H1 (cell line): ENCODE data around the gene CAMSAP1. TPM values are rescaled to one million over a fixed set of nuclear protein-coding genes. Genes with fewer than 3 reads are reported as not detected.

Source experiments
- CTCF ChIA-PET: fragments of 300-600 bp; sonication (Branson Sonifier 250); formaldehyde crosslinking; loops from one replicate; lab custom pipeline; 2021; ENCODE audit not compliant: partially characterized antibody; lab: Charles Lee
- POLR2A ChIA-PET: fragments of 300-600 bp; sonication (Branson Sonifier 250); formaldehyde crosslinking; loops from one replicate; lab custom pipeline; 2021; ENCODE audit warnings: inconsistent platforms; ENCODE audit not compliant: partially characterized antibody; lab: Charles Lee
- DNase-seq, 2 experiments: peaks; one replicate each; pipeline versions ENCODE4 v3.0.0 to v3.0.0-alpha.2; 2010 to 2022; ENCODE audit warnings: low spot score in 2 of 2, low read depth in 1 of 2, mixed read lengths in 1 of 2
- FAIRE-seq: peaks from 2 replicates; lab custom pipeline; 2011; peaks lifted over from hg19 to GRCh38; lab: Jason Lieb, UNC
- H2AFZ ChIP-seq: 2 replicates; pipeline ENCODE4 v1.8.1; 2012; ENCODE audit warnings: low read length, inconsistent platforms
- H2AK5ac ChIP-seq: 2 replicates; pipeline ENCODE4 v1.6.1; 2013; ENCODE audit warnings: low read depth, low read length
- H2BK120ac ChIP-seq: replicated peaks from 2 replicates; pipeline ENCODE3; 2013; ENCODE audit warnings: low read depth, low read length, inconsistent platforms
- H2BK12ac ChIP-seq: 2 replicates; pipeline ENCODE4 v1.6.1; 2013; ENCODE audit warnings: low read depth, low read length
- H2BK15ac ChIP-seq: 2 replicates; pipeline ENCODE4 v1.6.1; 2013; ENCODE audit warnings: low read length
- H2BK20ac ChIP-seq: 2 replicates; pipeline ENCODE4 v1.6.1; 2013; ENCODE audit warnings: low read length
- H2BK5ac ChIP-seq: 2 replicates; pipeline ENCODE4 v1.6.1; 2013; ENCODE audit warnings: low read depth, low read length
- H3K14ac ChIP-seq: 2 replicates; pipeline ENCODE4 v1.6.1; 2013; ENCODE audit warnings: inconsistent platforms; ENCODE audit not compliant: insufficient read length
- H3K18ac ChIP-seq: 2 replicates; pipeline ENCODE4 v1.6.1; 2013; ENCODE audit warnings: low read length; ENCODE audit errors: extremely low read depth
- H3K23ac ChIP-seq: 2 replicates; pipeline ENCODE4 v1.6.1; 2013; ENCODE audit warnings: inconsistent platforms; ENCODE audit not compliant: insufficient read length
- H3K23me2 ChIP-seq: 2 replicates; pipeline ENCODE4 v1.6.1; 2013; ENCODE audit warnings: low read depth, low read length
- H3K27ac ChIP-seq: 2 replicates; pipeline ENCODE4 v1.6.1; 2011; ENCODE audit warnings: low read depth, low read length, inconsistent platforms
- H3K27me3 ChIP-seq, 4 experiments: replicated peaks in 1 of 4; 1 replicate in 1 of 4; 2 replicates in 3 of 4; pipeline versions ENCODE4 v1.6.1 to v1.8.1; 2011 to 2013; ENCODE audit warnings: low read length in 3 of 4, mild to moderate bottlenecking in 3 of 4, inconsistent platforms in 2 of 4, mixed read lengths in 2 of 4, moderate library complexity in 1 of 4; ENCODE audit not compliant: control insufficient read depth in 3 of 4, insufficient read depth in 3 of 4; ENCODE audit errors: extremely low read depth in 1 of 4
- H3K36me3 ChIP-seq, 4 experiments: 2 replicates each; pipeline versions ENCODE4 v1.6.1 to v1.8.1; 2011 to 2013; ENCODE audit warnings: mild to moderate bottlenecking in 4 of 4, low read length in 3 of 4, moderate library complexity in 2 of 4, control low read depth in 1 of 4, inconsistent platforms in 1 of 4; ENCODE audit not compliant: insufficient read depth in 4 of 4, control insufficient read depth in 2 of 4
- H3K4ac ChIP-seq: replicated peaks from 2 replicates; pipeline ENCODE3; 2013; ENCODE audit warnings: low read length, low read depth, mixed read lengths, inconsistent platforms; ENCODE audit not compliant: insufficient read length
- H3K4me1 ChIP-seq, 4 experiments: replicated peaks in 1 of 4; 1 replicate in 1 of 4; 2 replicates in 3 of 4; pipeline versions ENCODE4 v1.6.1 to v1.8.1; 2011 to 2013; ENCODE audit warnings: low read length in 3 of 4, inconsistent platforms in 2 of 4, mixed read lengths in 1 of 4; ENCODE audit not compliant: insufficient read depth in 4 of 4, control insufficient read depth in 3 of 4
- H3K4me2 ChIP-seq, 2 experiments: 2 replicates each; pipeline versions ENCODE4 v1.6.1 to v1.8.1; 2011 to 2013; ENCODE audit warnings: low read depth in 2 of 2, low read length in 2 of 2, control low read depth in 1 of 2, inconsistent platforms in 1 of 2, mild to moderate bottlenecking in 1 of 2; ENCODE audit not compliant: insufficient read depth in 1 of 2
- H3K4me3 ChIP-seq, 4 experiments: fragments of 200-600, 300-600 bp in 1 of 4; sonication (generic), shearing (Covaris generic), sonication (Bioruptor Twin) in 1 of 4; 2 replicates each; pipeline versions ENCODE4 v1.5.1 to v1.8.1; 2011 to 2016; ENCODE audit warnings: low read length in 4 of 4, low read depth in 3 of 4, control low read depth in 2 of 4, inconsistent platforms in 2 of 4, mild to moderate bottlenecking in 2 of 4, mixed read lengths in 1 of 4, moderate library complexity in 1 of 4; ENCODE audit not compliant: insufficient read depth in 2 of 4; ENCODE audit errors: extremely low read depth in 1 of 4
- H3K56ac ChIP-seq: replicated peaks from 2 replicates; pipeline ENCODE3; 2013; ENCODE audit warnings: low read depth, mild to moderate bottlenecking, mixed read lengths, low read length, inconsistent platforms; ENCODE audit not compliant: insufficient read length
- H3K79me1 ChIP-seq: 2 replicates; pipeline ENCODE4 v1.6.1; 2013; ENCODE audit warnings: low read depth, low read length, control low read depth
- H3K79me2 ChIP-seq, 2 experiments: 2 replicates each; pipeline versions ENCODE4 v1.6.1 to v1.8.1; 2012 to 2013; ENCODE audit warnings: low read length in 2 of 2, mild to moderate bottlenecking in 2 of 2, inconsistent platforms in 1 of 2; ENCODE audit not compliant: insufficient read depth in 2 of 2, control insufficient read depth in 1 of 2
- H3K9ac ChIP-seq, 4 experiments: replicated peaks in 1 of 4; 1 replicate in 1 of 4; 2 replicates in 3 of 4; pipeline versions ENCODE4 v1.6.1 to v1.8.1; 2011 to 2013; ENCODE audit warnings: low read depth in 3 of 4, low read length in 3 of 4, control low read depth in 2 of 4, mild to moderate bottlenecking in 2 of 4, moderate library complexity in 2 of 4, inconsistent platforms in 1 of 4; ENCODE audit errors: extremely low read depth in 1 of 4
- H3K9me3 ChIP-seq, 2 experiments: 2 replicates each; pipeline versions ENCODE4 v1.6.1 to v1.8.1; 2012 to 2013; ENCODE audit warnings: mild to moderate bottlenecking in 2 of 2, moderate library complexity in 2 of 2, control low read depth in 1 of 2, inconsistent platforms in 1 of 2, low read depth in 1 of 2, low read length in 1 of 2, mixed read lengths in 1 of 2; ENCODE audit not compliant: insufficient read depth in 2 of 2
- H4K20me1 ChIP-seq, 2 experiments: replicated peaks in 1 of 2; 2 replicates each; pipeline versions ENCODE3 to v1.8.1; 2011 to 2013; ENCODE audit warnings: inconsistent platforms in 2 of 2, low read length in 2 of 2, mild to moderate bottlenecking in 1 of 2; ENCODE audit not compliant: insufficient read depth in 2 of 2, control insufficient read depth in 1 of 2
- H4K5ac ChIP-seq: 2 replicates; pipeline ENCODE4 v1.6.1; 2013; ENCODE audit warnings: low read length, low read depth, mixed read lengths, inconsistent platforms; ENCODE audit not compliant: insufficient read length
- H4K8ac ChIP-seq: 2 replicates; pipeline ENCODE4 v1.8.0; 2013; ENCODE audit warnings: mild to moderate bottlenecking, moderate library complexity, low read length, inconsistent platforms; ENCODE audit not compliant: insufficient read depth; ENCODE audit errors: extremely low read depth
- H4K91ac ChIP-seq: replicated peaks from 2 replicates; pipeline ENCODE3; 2013; ENCODE audit warnings: low read length, mixed read lengths, inconsistent platforms; ENCODE audit not compliant: insufficient read length
- EZH2 ChIP-seq: fragments of 200-600 bp; sonication (generic); IDR thresholded peaks from 2 replicates; pipeline ENCODE4 v1.7.1; 2012; ENCODE audit warnings: low read depth, mild to moderate bottlenecking, moderate library complexity, low read length, inconsistent platforms; ENCODE audit not compliant: severe bottlenecking
- RAD21 ChIP-seq, 2 experiments: IDR thresholded peaks in 1 of 2; conservative IDR thresholded peaks in 1 of 2; 2 replicates each; pipeline ENCODE4 v1.6.1; 2011; ENCODE audit warnings: low read depth in 2 of 2, low read length in 2 of 2, improper control_type of control experiment in 1 of 2, inconsistent platforms in 1 of 2, mild to moderate bottlenecking in 1 of 2, moderate library complexity in 1 of 2
- YY1 ChIP-seq: IDR thresholded peaks from 2 replicates; pipeline ENCODE4 v1.6.1; 2011; ENCODE audit warnings: low read depth, mild to moderate bottlenecking, low read length
- WGBS, 2 experiments: shearing (Covaris generic) in 1 of 2; methylation state at CpG; one replicate each; pipeline versions ENCODE4 v1.1.6 to v1.1.7; 2013 to 2015; ENCODE audit warnings: low lambda C conversion rate in 2 of 2, mixed read lengths in 2 of 2, inconsistent platforms in 1 of 2, low coverage in 1 of 2, missing lambda C conversion rate in 1 of 2; ENCODE audit not compliant: insufficient replicate concordance in 2 of 2, insufficient coverage in 1 of 2, insufficient read length in 1 of 2; ENCODE audit errors: extremely low coverage in 1 of 2, missing lambda C conversion rate in 1 of 2; 5-methylcytosine and 5-hydroxymethylcytosine counted together
- polyA plus RNA-seq, 7 experiments: library from polyadenylated mRNA; depleted of rRNA in 3 of 7; stranded (reverse) in 5 of 7; unstranded in 2 of 7; fragments of >200 nt in 5 of 7; fragments of 200-250 nt in 2 of 7; gene quantifications; 1 replicate in 5 of 7; 2 replicates in 1 of 7; 4 replicates in 1 of 7; pipeline versions ENCODE4 v1.2.1 to v1.2.3, GENCODE V29; 2011 to 2013; ENCODE audit warnings: missing spikeins in 2 of 7, mixed read lengths in 2 of 7
- total RNA-seq: library from RNA; stranded (reverse); fragmentation: NEBNext Ultra II Directional; extraction: Animal tissue kit (Norgen Biotek cat#: 25700); gene quantifications from 2 replicates; pipeline ENCODE4 v1.2.1, GENCODE V29; 2021

The CAMSAP1 gene
- total and polyA plus RNA-seq, 2 of the 8 experiments (the other 6 are each of a cell fraction or from before 2014, with no cell fraction given), result 13.4 to 44.0 TPM

DNA sequence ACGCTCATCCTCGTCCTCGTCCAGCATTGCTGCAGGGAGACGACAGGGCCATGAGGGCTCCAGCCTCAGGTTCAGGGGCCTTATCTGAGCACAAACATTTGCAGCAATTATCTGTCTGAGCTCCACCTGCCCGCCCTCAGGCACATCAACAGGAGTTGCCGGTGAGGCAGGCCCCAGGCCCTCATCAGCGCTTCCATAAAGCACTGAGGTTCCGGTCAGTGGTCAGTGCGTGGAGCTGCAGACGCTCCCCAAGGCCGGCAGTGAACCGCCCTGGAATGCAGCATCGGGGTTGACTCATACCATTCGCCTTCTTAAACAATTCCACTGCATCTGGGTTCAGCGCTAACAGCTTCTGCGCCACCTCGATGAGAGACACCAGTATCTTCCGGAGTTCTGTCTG is 38.6 kb upstream of the CAMSAP1 start:
- H3K4me1 ChIP-seq, result no peaks in the 10 kb centered on the region; a peak in 1 of 7 replicates
- WGBS, 2 experiments, result 94% methylated on average over 18 of the region's 18 CpGs; no CpG with 5 or more reads in 1 of the 2 experiments

More for the DNA sequence above, 38.6 kb upstream of the CAMSAP1 start:
- Histone ChIP-seq H2BK5ac (no peak overlapping the region), H3K4me2 (no peak overlapping the region), H3K79me2 (no peaks in the 10 kb centered on the region), H3K56ac (no peak overlapping the region), H3K36me3 (peaks cover 9 to 45% (median 28%) of the 10 kb centered on the region in 4 experiments; a peak in 6 of 8 replicates), H3K27me3 (no peaks in the 10 kb centered on the region), H3K9me3 (no peaks in the 10 kb centered on the region), H3K14ac (no peak overlapping the region), H3K23ac (no peak overlapping the region), H2BK15ac (no peak overlapping the region), H3K23me2 (no peaks in the 10 kb centered on the region), H2AK5ac (no peak overlapping the region), H4K91ac (no peak overlapping the region), H2AFZ (no peak overlapping the region), H3K9ac (no peak overlapping the region), H3K27ac (no peak overlapping the region), H3K4me3 (no peak overlapping the region), H4K5ac (no peak overlapping the region), H4K8ac (no peak overlapping the region), H2BK12ac (no peak overlapping the region), H4K20me1 (peaks cover 6 to 9% of the 10 kb centered on the region in 2 experiments), H3K79me1 (0 out of 2 replicates have a peak, but pooled peaks cover 2% of the 10 kb centered on the region), H2BK120ac (no peak overlapping the region), H2BK20ac (no peak overlapping the region), H3K18ac (no peak overlapping the region), H3K4ac (no peak overlapping the region)
- FAIRE-seq (no peak), DNase-seq (no peak)
- TF ChIP-seq RAD21 (IDR thresholded peaks at IDR 0.05 in 1 of 2, conservative IDR thresholded peaks at IDR 0.05 in 1 of 2; ENCODE audit: low read depth in 2 of 2, low read length in 2 of 2) (no peak), YY1 (no peak), EZH2 (no peak)
- ChIA-PET POLR2A (no interaction called here), CTCF (interaction anchor here (1.2 to 2.6 kb wide), 3 partner anchors 9 to 273 kb away, joined by 3 to 9 read pairs (median 7); no protein-coding TSS in a partner anchor)
